Right cardiac atrium (tissue), 5 donors: ENCODE measurements around the gene PHAX. TPM values are rescaled to one million over a fixed set of nuclear protein-coding genes. Genes with fewer than 3 reads are reported as not detected.
"Not testable (repeated sequence)": the region's sequence is repeated elsewhere in the genome, so short reads cannot be mapped to it uniquely, and the experiment has no call there.

ENCODE experiments used
- ATAC-seq, 2 donors: fragments of 200-7000 bp; cut with Tn5 transposase; one replicate each; pipeline versions ENCODE4 v1.8.0 to v1.9.1; 2020; ENCODE audit warnings: moderate library complexity in 2 of 2, mild to moderate bottlenecking in 1 of 2
- DNase-seq, 3 donors: peaks; one replicate each; pipeline ENCODE4 v3.0.0-alpha.2; 2020
- H3K27ac ChIP-seq: one replicate; pipeline ENCODE4 v1.5.1; 2013; ENCODE audit warnings: mild to moderate bottlenecking, low read length, control low read depth, moderate library complexity
- H3K27me3 ChIP-seq: one replicate; pipeline ENCODE4 v1.6.1; 2013; ENCODE audit not compliant: control insufficient read depth, insufficient read depth
- H3K4me1 ChIP-seq: one replicate; pipeline ENCODE4 v1.6.1; 2013; ENCODE audit warnings: low read length; ENCODE audit not compliant: control insufficient read depth, insufficient read depth
- H3K4me3 ChIP-seq: one replicate; pipeline ENCODE4 v1.5.1; 2013; ENCODE audit warnings: low read length, control low read depth
- H3K9me3 ChIP-seq: one replicate; pipeline ENCODE4 v1.6.1; 2013; ENCODE audit warnings: low read length; ENCODE audit not compliant: control insufficient read depth
- WGBS: extraction: QIAGEN DNeasy Blood & Tissue Kit; methylation state at CpG from one replicate; pipeline ENCODE4 v1.1.7; 2013; 5-methylcytosine and 5-hydroxymethylcytosine counted together
- intact Hi-C, 4 donors: fragments of 100-400 bp; cut with DNase I; formaldehyde crosslinking; loops; one replicate each; pipeline versions ENCODE4 v1.11.0 to v1.14.0; 2022 to 2023
- long read RNA-seq, 4 donors: library from polyadenylated mRNA; unstranded; transcript quantifications; one replicate each; pipeline ENCODE4 v2.0.0, GENCODE V29; 2020 to 2021
- polyA plus RNA-seq: library from polyadenylated mRNA; stranded (reverse); fragments of 200-250 nt; gene quantifications from one replicate; pipeline ENCODE4 v1.2.3, GENCODE V29; 2013
- total RNA-seq, 4 donors: library from RNA; stranded (reverse); fragmentation: NEBNext Ultra II Directional; extraction: Animal tissue kit (Norgen Biotek cat#: 25700); gene quantifications; one replicate each; pipeline ENCODE4 v1.2.1, GENCODE V29; 2021
- donor health status: healthy with polysubstance abuse.
- donor health status: DM: no; HTN: yes; CAD: no.
- donor health status: DM: no; HTN: no; CAD: no.
- donor health status: DM: no; HTN: yes; CAD: no; lungs with severe emphysema.
- donor health status: DM: yes; HTN: yes; CAD: no.

Gene PHAX, protein sequence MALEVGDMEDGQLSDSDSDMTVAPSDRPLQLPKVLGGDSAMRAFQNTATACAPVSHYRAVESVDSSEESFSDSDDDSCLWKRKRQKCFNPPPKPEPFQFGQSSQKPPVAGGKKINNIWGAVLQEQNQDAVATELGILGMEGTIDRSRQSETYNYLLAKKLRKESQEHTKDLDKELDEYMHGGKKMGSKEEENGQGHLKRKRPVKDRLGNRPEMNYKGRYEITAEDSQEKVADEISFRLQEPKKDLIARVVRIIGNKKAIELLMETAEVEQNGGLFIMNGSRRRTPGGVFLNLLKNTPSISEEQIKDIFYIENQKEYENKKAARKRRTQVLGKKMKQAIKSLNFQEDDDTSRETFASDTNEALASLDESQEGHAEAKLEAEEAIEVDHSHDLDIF
- total RNA-seq (10 to 100 TPM; 26.8 to 34.3 (median 33.9) TPM), polyA plus RNA-seq (23.8 TPM)
- long read RNA-seq, donor 1, full-length matches to known transcripts = 43 of 53 reads
- long read RNA-seq, donor 1, partial matches to known transcripts = 3 of 53 reads
- long read RNA-seq, donor 1, other reads (novel, unspliced or antisense) = 7 of 53 reads
- long read RNA-seq, donor 2, full-length matches to known transcripts = 16 of 19 reads
- long read RNA-seq, donor 2, partial matches to known transcripts = 0 of 19 reads
- long read RNA-seq, donor 2, other reads (novel, unspliced or antisense) = 3 of 19 reads
- long read RNA-seq, donor 3, full-length matches to known transcripts = 54 of 64 reads
- long read RNA-seq, donor 3, partial matches to known transcripts = 6 of 64 reads
- long read RNA-seq, donor 3, other reads (novel, unspliced or antisense) = 4 of 64 reads
- long read RNA-seq, donor 4, full-length matches to known transcripts = 9 of 19 reads
- long read RNA-seq, donor 4, partial matches to known transcripts = 2 of 19 reads
- long read RNA-seq, donor 4, other reads (novel, unspliced or antisense) = 8 of 19 reads

DNA sequence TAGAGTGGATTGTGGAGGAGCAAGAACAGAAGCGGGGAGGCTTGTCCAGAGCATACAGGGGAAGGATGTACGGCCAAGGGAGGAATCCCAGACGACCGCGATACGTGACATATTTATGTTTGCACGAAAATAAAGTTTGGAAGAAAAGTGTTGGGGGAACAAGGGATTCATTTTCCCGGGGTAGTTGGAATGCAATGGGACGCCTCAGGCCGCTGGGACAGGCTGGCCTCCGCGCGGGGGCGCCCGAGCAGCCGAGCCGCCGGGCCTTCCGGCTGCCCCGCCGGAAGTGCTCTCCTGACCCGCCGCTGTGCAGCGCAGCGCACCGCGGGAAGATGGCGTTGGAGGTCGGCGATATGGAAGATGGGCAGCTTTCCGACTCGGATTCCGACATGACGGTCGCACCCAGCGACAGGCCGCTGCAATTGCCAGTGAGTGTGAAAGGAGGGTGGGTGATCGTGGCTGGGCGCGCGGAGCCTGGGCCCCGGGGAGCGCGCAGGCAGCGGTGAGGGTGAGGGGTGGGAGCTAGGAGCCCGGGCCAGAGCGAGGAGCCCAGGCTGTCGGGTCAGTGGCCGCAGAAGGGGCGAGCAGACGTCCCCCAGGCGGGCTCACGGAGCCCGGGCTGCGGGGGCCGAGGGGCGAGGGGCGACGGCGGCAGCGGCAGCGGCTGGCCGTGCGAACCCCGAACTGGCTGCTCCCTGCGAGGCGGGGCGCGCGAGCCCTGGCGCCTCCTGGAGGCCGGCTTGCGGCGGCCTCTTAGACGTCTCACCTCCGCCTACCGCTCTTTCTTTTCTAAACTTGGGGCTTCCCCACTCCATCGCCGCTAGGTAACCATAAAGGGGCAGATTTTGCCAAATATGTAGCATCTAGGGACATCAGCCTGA is at the start of gene PHAX:
PHAX (plus strand) TSS at position 317 of the 881 bp plus-strand sequence; CDS start at position 333, 16 bp downstream.
- 2% methylated on average over 79 of the region's 79 CpGs for WGBS
- peak; percentile 83 to 92 (median 92) for DNase-seq
- no peaks in the 10 kb centered on the region for H3K9me3 ChIP-seq
- H3K27me3 ChIP-seq = no peaks in the 10 kb centered on the region
- H3K4me3 ChIP-seq = peak within 1 kb of the TSS; percentile 92
- intact Hi-C loops = no loop called here
- ATAC-seq = peak; percentile 97 to 98
- peak within 1 kb of the TSS; percentile 69 for H3K27ac ChIP-seq
- H3K4me1 ChIP-seq = no peaks in the 10 kb centered on the region

DNA sequence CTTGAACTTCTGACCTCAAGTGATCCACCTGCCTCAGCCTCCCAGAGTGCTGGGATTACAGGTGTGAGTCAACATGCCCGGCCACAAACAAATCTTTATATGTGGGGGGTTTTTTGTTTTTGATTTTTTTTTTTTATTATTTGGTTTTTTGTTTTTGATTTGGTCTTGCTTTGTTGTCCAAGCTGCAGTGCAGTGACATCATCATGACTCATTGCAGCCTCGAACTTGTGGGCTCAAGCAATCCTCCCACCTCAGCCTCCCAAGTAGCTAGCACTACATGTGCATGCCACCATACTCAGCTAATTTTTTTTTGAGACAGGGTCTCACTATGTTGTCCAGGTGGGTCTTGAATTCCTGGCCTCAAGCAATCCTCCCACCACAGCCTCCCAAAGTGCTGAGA is 48.1 kb upstream of the PHAX start:
- intact Hi-C loops = no loop called here
- 94% methylated on average over 2 of the region's 2 CpGs for whole genome bisulfite sequencing
- H3K4me1 ChIP-seq = no peaks in the 10 kb centered on the region
- no peaks in the 10 kb centered on the region for H3K9me3 ChIP-seq
- no peaks in the 10 kb centered on the region for H3K27me3 ChIP-seq
- no peak overlapping the region for H3K27ac ChIP-seq
- no peak overlapping the region for H3K4me3 ChIP-seq
- ATAC-seq = no peak
- DNase-seq = no peak

DNA sequence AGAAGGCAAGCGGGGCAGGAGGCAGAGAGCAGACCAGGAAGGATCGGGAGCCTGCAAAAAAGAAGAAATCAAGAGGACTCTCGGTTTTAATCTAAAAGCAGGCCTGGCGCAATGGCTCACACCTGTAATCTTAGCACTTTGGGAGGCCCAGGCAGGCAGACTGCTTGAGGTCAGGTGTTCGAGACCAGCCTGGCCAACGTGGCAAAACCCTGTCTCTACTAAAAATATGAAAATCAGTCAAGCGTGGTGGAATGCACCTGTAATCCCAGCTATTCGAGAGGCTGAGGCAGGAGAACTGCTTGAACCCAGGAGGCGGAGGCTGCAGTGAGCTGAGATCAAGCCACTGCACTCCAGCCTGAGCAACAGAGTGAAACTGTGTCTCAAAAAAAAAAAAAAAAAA is 45.6 kb upstream of the PHAX start:
- H3K27me3 ChIP-seq, intact Hi-C loops, ATAC-seq, H3K27ac ChIP-seq, DNase-seq, H3K4me3 ChIP-seq, H3K4me1 ChIP-seq, H3K9me3 ChIP-seq: not testable (repeated sequence)
- 95% methylated on average over 9 of the region's 9 CpGs for WGBS

DNA sequence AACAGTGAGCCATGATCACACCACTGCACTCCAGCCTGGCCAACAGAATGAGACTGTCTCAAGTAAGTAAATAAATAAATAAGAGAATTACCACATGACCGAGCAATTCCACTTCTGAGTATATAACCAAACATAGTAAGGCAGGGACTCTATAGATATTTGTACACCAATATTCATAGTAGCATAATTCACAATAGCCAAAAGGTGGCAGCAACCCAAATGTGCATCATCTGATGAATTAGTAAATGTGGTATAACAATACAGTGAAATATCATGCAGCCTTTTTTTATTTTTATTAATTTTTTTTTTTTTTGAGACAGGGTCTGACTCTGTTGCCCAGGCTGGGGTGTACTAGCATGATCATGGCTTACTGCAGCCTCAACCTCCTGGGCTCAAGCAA is 38.8 kb upstream of the PHAX start:
- intact Hi-C loops = no loop called here
- ATAC-seq = no peak
- H3K27me3 ChIP-seq = no peaks in the 10 kb centered on the region

DNA sequence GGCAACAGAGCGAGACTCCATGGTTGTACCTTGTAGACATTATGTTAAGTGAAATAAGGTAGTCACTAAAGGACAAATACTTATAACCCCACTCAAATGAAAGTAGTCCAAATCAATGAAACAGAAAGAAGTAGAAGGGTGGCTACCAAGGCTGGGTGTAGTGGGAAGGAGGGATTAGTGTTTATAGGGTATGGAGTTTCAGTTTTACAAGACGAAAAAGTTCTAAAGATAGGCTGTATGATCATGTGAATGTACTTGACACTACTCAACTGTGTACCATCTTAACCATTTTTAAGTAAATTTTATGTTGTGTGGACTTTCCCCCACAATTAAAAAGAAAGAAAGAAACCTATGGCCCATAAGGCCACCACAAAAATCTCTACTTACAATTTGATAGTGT is 37.9 kb upstream of the PHAX start:
- intact Hi-C loops = no loop called here
- WGBS = 88% methylated on average over 2 of the region's 2 CpGs
- Histone ChIP-seq H3K27me3 (no peaks in the 10 kb centered on the region), H3K4me1 (no peaks in the 10 kb centered on the region), H3K27ac (no peak overlapping the region), H3K4me3 (no peak overlapping the region), H3K9me3 (no peaks in the 10 kb centered on the region)
- DNase-seq (no peak), ATAC-seq (no peak)

More for the DNA sequence above, 38.8 kb upstream of the PHAX start:
- H3K27ac ChIP-seq = no peak overlapping the region
- DNase-seq = no peak
- H3K9me3 ChIP-seq = no peaks in the 10 kb centered on the region
- no peaks in the 10 kb centered on the region for H3K4me1 ChIP-seq
- 79% methylated on average over 1 of the region's 1 CpG for WGBS
- no peak overlapping the region for H3K4me3 ChIP-seq

DNA sequence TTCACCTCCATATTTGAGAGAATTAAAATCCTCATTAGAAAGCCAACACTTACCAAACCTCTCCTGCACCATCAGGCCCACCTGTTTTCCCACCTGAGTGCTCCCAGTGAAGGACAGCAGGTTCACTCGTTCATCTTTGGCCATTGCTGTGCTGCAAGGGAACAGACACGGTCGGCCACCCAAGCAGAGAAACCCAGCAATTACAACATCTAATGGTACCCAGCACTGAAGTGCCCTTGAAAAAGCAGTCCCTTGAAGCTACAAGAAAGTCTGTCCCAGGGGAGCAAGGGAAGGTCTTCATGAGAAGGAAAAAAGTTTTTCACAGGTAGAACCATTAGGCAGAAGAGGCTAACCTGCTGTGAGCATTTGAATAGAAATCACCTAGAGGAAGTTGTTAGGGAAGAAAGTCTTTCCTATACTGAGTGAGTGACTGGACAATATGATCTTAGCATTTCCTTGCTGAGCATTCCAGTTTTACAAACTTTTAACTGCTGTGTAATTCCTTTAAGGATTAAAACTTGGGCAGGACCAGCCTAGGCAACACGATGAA is 32.5 kb upstream of the PHAX start:
- no peaks in the 10 kb centered on the region for H3K27me3 ChIP-seq
- ATAC-seq = no peak
- H3K9me3 ChIP-seq = no peaks in the 10 kb centered on the region
- no peak for DNase-seq
- no peaks in the 10 kb centered on the region for H3K4me1 ChIP-seq
- intact Hi-C loops = no loop called here
- no peak overlapping the region for H3K27ac ChIP-seq
- WGBS = 97% methylated on average over 4 of the region's 4 CpGs
- H3K4me3 ChIP-seq = no peak overlapping the region

DNA sequence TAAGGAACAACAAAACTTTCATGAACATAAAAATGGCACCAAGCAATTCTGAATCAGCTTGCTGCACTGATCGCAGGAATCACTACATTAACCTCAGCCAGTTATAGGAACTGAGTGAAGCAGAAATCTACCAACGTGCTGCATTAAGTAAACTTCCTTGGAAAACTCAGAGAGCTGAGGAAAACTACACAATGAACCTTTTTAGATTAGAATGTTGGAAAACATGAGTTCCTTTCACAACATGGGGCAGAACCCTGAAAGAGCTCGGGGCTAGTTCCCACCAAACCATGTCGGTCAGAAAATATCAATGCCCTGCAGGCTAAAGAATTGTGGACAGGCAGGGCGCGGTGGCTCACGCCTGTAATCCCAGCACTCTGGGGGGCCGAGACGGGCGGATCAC is 25.1 kb upstream of the PHAX start:
- ATAC-seq (no peak), DNase-seq (no peak)
- intact Hi-C loops = no loop called here
- Histone ChIP-seq H3K9me3 (no peaks in the 10 kb centered on the region), H3K4me3 (no peak overlapping the region), H3K4me1 (no peaks in the 10 kb centered on the region), H3K27ac (no peak overlapping the region), H3K27me3 (no peaks in the 10 kb centered on the region)
- WGBS = 89% methylated on average over 10 of the region's 10 CpGs

DNA sequence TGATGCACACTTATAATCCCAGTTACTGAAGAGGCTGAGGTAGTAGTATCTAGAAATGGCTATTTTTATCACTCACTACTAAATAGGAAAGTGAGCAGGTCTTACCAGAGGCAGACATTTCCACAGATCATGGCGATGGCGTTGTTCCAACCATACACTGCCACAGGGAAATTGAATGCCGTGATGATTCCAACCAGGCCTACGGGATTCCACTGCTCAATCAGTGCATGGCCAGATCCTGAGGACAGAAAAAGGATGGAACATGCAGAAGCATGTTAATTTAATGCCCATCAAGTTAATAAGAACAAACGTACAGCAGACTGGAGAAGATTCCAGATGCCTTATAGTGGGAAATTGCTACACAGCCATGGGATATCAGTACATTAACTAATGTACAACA is 23.8 kb upstream of the PHAX start:
- WGBS = 91% methylated on average over 5 of the region's 5 CpGs

DNA sequence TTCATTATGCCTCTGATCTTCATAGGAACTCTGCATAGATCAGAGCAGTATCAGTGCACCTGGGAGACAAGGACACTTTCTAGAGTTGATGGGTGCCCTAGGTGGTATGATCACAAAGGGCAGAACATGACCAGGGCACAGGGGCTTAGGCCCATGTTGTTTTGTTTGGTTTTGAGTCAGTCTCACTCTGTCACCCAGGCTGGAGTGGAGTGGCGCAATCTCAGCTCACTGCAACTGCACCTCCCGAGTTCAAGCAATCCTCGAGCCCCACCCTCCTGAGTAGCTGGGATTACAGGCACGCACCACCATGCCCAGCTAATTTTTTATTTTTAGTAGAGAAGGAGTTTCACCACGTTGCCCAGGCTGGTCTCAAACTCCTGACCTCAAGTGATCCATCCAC is 23.3 kb upstream of the PHAX start:
- Histone ChIP-seq H3K4me3 (no peak overlapping the region), H3K4me1 (no peaks in the 10 kb centered on the region), H3K27me3 (no peaks in the 10 kb centered on the region), H3K27ac (no peak overlapping the region), H3K9me3 (no peaks in the 10 kb centered on the region)
- ATAC-seq (no peak), DNase-seq (no peak)
- 96% methylated on average over 5 of the region's 5 CpGs for WGBS
- intact Hi-C loops = no loop called here

More for the DNA sequence above, 23.8 kb upstream of the PHAX start:
- DNase-seq (no peak), ATAC-seq (no peak)
- Histone ChIP-seq H3K9me3 (no peaks in the 10 kb centered on the region), H3K27me3 (no peaks in the 10 kb centered on the region), H3K27ac (no peak overlapping the region), H3K4me1 (no peaks in the 10 kb centered on the region), H3K4me3 (no peak overlapping the region)
- intact Hi-C loops = no loop called here

DNA sequence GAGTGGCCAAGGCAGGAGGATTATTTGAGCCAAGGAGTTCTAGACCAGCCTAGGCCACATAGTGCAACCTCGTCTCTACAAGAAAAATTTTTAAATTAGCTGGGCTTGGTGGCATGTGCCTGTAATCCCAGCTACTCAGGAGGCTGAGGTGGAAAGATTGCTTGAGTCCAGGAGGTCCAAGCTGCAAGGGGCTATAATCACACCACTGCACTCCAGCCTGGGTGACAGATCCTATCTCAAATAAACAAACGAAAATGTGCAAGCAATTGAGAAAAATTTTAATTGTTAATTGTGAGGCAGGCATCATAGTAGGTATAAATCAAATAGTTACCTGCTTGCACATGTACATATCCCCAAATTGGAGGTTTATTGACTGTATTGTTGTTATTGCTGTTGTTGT is 21.0 kb upstream of the PHAX start:
- WGBS = 97% methylated on average over 2 of the region's 2 CpGs
- H3K9me3 ChIP-seq = no peaks in the 10 kb centered on the region
- DNase-seq (no peak), ATAC-seq (no peak)
- no peaks in the 10 kb centered on the region for H3K4me1 ChIP-seq
- intact Hi-C loops = no loop called here
- no peak overlapping the region for H3K4me3 ChIP-seq
- H3K27ac ChIP-seq = no peak overlapping the region
- no peaks in the 10 kb centered on the region for H3K27me3 ChIP-seq
